ENCODE measurements around the gene ST6GALNAC3.

GRCh38 chr1:76190749-76191424 lies 116.3 kb downstream of the ST6GALNAC3 start:
- TF ChIP-seq CTCF (IDR thresholded peaks at IDR 0.05) (no peak), REST (IDR thresholded peaks at IDR 0.05) (no peak), POLR2A (IDR thresholded peaks at IDR 0.05; ENCODE audit: low read length) (no peak), HMGXB4 (CRISPR knock-in tag; IDR thresholded peaks at IDR 0.05; ENCODE audit: borderline replicate concordance) (no peak), HOXA7 (CRISPR knock-in tag; IDR thresholded peaks at IDR 0.05) (no peak), RNF2 (IDR thresholded peaks at IDR 0.05; ENCODE audit: borderline replicate concordance, low read depth) (no peak), CBX2 (IDR thresholded peaks at IDR 0.05; ENCODE audit: borderline replicate concordance, low read depth) (no peak), NPAS2 (CRISPR knock-in tag; IDR thresholded peaks at IDR 0.05; ENCODE audit: borderline replicate concordance) (no peak), CEBPB (IDR thresholded peaks at IDR 0.05) (no peak)

Measured in A549 (cell line).